WTC11 (cell line): ENCODE measurements around the gene AGAP1.

ENCODE experiments used
- ATF2 ChIP-seq: sonication (generic); formaldehyde crosslinking; IDR thresholded peaks from 2 replicates; pipeline ENCODE4 v1.8.1; 2022; ENCODE audit warnings: low read depth, missing genetic modification reagents, borderline replicate concordance
- CREB1 ChIP-seq: sonication (generic); formaldehyde crosslinking; IDR thresholded peaks from 2 replicates; pipeline ENCODE4 v1.8.0; 2023; ENCODE audit warnings: mild to moderate bottlenecking, missing genetic modification reagents
- CTCF ChIP-seq: fragments of 200-600 bp; IDR thresholded peaks from 2 replicates; pipeline ENCODE4 v1.8.0; 2022; ENCODE audit warnings: antibody characterized with exemption
- E2F5 ChIP-seq: sonication (generic); formaldehyde crosslinking; IDR thresholded peaks from 2 replicates; pipeline ENCODE4 v1.8.1; 2022; ENCODE audit warnings: mild to moderate bottlenecking, moderate library complexity, missing genetic modification reagents
- ELF4 ChIP-seq: sonication (generic); formaldehyde crosslinking; IDR thresholded peaks from 2 replicates; pipeline ENCODE4 v1.8.1; 2022; ENCODE audit warnings: low read depth, mild to moderate bottlenecking, moderate library complexity, missing genetic modification reagents
- JUN ChIP-seq: sonication (generic); formaldehyde crosslinking; IDR thresholded peaks from 2 replicates; pipeline ENCODE4 v1.8.0; 2023; ENCODE audit warnings: mild to moderate bottlenecking, missing genetic modification reagents
- MAX ChIP-seq: sonication (generic); formaldehyde crosslinking; IDR thresholded peaks from 2 replicates; pipeline ENCODE4 v1.8.0; 2022; ENCODE audit warnings: mild to moderate bottlenecking, missing genetic modification reagents
- NFYB ChIP-seq: sonication (generic); formaldehyde crosslinking; conservative IDR thresholded peaks from 2 replicates; pipeline ENCODE4 v1.8.0; 2022; ENCODE audit warnings: low read depth, missing genetic modification reagents
- NR1H2 ChIP-seq: sonication (generic); formaldehyde crosslinking; IDR thresholded peaks from 2 replicates; pipeline ENCODE4 v1.9.0; 2021; ENCODE audit warnings: mild to moderate bottlenecking, moderate library complexity, missing genetic modification reagents
- ZNF232 ChIP-seq: sonication (generic); formaldehyde crosslinking; IDR thresholded peaks from 2 replicates; pipeline ENCODE4 v1.8.0; 2022; ENCODE audit warnings: mild to moderate bottlenecking, missing genetic modification reagents
- ZNF317 ChIP-seq: sonication (generic); formaldehyde crosslinking; IDR thresholded peaks from 2 replicates; pipeline ENCODE4 v1.8.1; 2023; ENCODE audit warnings: low read depth, mild to moderate bottlenecking, moderate library complexity, missing genetic modification reagents, borderline replicate concordance

GRCh38 chr2:236085211-236085610 lies 591.4 kb downstream of the AGAP1 start:
- TF ChIP-seq JUN (no peak), MAX (CRISPR knock-in tag) (no peak), CTCF (no peak), ZNF232 (CRISPR knock-in tag) (no peak), ELF4 (no peak), NFYB (CRISPR knock-in tag) (no peak), CREB1 (CRISPR knock-in tag) (no peak), NR1H2 (no peak), E2F5 (no peak), ZNF317 (CRISPR knock-in tag) (no peak), ATF2 (CRISPR knock-in tag) (no peak)
